Right hindlimb (tissue), 1 donor: ENCODE data around the gene EME1.
A peak's percentile ranks its signal among the peaks of the same experiment; 100 is the strongest.
"Not testable (repeated sequence)": the region's sequence is repeated elsewhere in the genome, so short reads cannot be mapped to it uniquely, and the experiment has no call there.

Source experiments
- DNase-seq: peaks from one replicate; pipeline ENCODE4 v3.0.0-alpha.2; 2018

EME1 gene, protein sequence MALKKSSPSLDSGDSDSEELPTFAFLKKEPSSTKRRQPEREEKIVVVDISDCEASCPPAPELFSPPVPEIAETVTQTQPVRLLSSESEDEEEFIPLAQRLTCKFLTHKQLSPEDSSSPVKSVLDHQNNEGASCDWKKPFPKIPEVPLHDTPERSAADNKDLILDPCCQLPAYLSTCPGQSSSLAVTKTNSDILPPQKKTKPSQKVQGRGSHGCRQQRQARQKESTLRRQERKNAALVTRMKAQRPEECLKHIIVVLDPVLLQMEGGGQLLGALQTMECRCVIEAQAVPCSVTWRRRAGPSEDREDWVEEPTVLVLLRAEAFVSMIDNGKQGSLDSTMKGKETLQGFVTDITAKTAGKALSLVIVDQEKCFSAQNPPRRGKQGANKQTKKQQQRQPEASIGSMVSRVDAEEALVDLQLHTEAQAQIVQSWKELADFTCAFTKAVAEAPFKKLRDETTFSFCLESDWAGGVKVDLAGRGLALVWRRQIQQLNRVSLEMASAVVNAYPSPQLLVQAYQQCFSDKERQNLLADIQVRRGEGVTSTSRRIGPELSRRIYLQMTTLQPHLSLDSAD

DNA sequence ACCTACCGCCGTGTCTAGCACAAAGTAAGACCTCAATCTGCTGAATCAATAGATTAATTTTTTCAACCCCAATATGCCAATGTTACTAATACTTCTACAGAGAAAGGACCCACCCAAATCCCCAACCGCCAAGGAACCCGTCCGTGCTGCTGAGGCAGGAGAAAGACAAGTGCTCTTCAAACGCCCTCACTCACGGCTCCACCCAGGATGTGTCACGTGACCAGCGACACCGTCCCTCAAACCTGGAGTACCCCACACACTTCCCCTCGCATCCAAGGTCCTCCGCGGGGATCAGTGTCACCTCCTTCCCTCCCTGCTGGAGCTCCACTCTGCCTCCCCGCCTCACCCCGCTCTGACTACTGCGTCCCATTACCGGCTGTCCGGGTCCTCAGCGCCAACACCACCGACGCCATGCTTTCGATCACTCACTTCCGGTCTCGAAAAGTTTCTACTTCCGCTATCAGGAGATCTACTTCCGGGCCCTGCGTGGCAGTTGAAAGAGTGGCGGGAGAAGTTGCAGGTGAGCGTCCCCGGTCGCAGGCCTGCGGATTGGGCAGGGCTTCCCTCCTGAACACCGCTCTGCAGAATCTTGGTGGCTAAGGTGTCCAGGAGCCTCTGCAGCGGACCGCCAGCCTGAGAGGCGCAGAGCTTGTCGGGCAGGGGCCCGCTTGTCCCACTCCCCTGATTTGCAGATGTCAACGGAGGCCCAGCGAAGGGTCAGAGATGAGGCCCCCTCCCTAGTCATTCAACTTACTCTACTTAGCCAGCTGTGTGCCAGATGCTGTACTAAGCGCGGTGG, at the start of gene EME1, which contains the start of gene MRPL27:
EME1 (plus strand) TSS at position 472 of the 799 bp plus-strand sequence. CDS start 1,980 bp downstream, outside the sequence.
MRPL27 (minus strand) TSS at position 427 of the 799 bp plus-strand sequence; CDS start at position 413, 14 bp downstream.
- DNase-seq = peak; percentile 93

DNA sequence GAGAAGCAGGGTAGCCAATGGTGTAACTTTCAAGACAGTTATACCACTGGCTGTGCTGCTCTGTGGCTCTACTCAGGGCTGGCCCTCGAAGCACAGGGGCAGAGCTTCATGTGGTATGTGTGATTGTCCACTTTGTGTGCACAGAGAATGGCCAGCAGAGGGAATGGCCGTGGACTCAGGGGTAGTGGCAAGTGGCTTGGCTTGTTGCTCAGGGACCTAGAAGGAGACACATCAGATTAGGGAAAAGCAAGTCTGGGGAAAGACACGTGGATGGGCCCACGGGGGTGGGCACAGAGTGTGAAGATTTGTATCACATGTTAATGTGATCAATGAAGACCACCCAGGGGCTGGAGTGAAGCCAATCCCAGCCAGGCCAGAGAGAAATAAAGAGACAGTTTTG, 47.1 kb upstream of the EME1 start:
- DNase-seq = no peak

DNA sequence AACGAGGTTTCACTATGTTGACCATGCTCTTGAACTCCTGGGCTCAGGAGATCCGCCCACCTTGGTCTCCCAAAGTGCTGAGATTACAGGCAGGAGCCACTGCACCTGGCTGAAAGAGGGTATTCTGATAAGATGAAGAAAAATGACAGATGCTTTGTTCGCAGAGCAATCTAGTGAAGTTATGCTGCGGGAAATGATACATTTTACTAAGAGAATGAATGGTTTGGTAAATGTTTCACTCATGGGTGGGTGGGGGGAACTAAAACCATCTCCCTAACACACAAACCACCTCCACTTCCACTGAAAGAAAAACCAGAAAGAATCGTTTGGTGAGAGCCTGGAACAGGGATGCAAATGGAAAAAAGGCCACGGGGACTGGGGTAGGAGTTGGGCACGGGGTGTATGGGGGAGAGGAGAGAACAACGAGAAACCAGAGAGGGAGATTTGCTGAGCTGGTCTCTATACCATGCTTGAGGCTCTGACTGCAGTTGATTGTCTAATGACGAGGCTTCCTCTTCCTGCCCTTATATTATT, 46.1 kb upstream of the EME1 start:
- no peak for DNase-seq

DNA sequence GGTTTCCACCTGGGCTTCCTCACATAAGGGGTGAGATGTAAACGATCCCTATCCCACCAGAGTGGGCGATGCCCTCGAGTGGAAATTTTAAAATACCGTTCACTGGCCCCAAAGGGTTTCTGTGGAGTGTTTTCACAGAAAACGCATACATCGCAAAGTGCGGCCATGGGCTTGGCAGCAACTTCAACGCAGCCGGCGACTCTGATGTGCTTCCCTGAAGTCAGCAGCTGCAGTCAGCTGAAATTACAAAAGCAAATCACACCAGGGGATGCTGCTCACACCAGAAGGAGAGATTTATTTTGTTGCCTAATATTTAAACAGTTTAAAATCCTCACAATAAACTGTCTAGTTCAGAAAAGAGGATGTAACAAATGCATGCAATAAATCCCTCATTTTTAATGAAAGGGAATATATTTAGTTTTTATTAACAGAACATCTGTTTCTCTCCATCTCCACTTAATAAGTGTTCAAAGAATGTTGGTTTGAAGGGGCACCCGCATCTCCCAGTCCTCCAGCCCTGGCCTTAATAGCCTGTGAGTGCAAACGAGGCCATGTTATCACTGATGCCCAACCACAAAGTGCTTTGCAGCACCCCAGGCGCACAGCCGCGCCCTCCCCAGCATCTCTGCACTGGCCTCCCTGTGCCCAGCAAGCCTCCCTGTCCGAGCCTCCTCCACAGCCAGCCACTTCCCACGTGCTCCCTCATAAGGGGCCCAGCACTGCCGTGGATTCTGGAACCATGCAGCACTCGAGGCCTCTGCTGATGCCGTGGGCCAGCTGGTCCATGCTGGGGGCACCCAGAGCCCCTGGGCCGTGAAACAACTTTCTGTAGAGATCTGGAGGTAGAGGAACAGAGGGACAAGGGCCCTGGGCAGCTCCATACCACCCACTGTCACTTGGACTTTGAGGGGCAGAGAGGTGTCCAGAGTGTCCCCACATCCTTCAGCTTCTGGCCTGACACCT, 44.4 kb upstream of the EME1 start:
- DNase-seq = peak; percentile 58

DNA sequence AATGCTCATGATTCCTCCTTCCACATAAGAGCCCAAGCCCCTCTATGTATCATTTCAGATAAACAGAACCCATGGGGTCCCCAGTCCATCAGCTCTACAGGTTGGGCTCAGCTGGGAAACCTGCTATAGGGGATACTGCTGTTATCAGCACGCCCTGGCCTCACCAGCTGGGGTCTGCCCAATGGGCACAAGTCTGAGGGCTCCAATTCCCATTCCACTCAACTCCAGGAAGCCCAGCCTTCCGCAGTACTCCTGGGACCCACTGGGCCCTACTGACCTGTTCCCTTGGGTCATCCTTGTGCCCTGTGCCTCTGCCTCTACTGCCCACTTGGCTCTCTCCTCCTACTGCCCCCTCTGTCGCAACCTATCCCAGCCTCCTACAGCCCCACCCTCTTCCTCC, 43.3 kb upstream of the EME1 start:
- DNase-seq = no peak

DNA sequence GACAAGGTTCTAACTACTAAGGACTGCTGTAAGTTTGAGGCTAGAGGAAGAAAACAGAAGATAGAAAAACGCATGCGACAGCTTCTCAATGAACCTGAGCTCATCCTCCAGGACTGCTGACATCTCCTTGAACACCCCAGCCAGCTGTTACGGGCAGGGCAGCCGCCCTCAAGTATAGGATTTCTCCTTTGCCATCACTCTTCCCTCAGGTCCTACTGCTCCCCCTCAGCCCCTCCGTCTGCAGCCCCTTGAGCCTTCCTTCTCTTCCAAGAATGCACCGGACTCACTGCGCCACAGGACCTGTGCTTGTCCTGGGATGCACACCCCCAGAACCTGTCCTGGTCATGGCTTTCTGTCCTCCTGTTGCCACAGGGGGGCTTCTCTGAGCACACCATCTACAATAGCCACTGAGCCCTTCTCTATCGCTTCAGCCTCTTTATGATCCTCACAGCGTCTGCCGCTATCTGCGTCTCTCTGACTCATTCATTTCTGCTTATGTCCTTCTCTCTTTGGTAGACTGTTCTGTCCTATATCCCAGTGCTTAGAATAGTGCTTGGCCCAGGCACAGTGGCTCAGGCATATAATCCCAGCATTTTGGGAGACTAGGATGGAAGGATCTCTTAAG, 42.8 kb upstream of the EME1 start:
- no peak for DNase-seq

DNA sequence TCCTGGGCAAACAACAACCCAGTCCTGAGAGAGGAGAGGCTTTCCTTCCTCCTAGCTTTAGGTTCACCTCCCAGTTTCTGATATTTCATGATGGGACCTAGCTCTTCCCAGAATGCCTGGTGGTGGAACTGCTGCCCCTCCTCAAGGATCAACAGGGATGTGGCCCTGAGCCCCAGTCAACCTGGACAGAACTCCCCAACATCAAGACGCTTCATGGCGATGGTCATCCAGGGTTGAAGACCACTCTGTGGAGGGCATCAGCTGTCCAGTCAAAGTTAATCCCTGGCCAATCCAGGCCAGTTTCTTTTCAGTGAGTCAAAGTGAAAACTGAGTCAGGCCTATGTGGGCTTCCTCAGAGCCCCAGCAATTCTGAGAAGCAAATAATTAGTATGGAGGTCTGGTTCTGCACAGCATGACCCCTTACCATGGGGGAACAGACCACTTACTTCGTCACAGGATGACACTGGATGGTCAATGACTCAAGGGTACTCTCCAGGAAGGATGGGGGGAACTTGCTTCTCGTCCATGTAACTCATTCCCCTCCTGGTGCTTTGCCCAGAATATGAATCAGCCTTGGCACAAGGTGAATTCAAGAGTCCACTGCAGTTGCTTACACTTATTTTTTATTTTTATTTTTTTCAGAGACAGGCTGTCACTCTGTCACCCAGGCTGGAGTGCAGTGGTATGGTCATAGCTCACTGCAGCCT, 41.8 kb upstream of the EME1 start:
- no peak for DNase-seq

DNA sequence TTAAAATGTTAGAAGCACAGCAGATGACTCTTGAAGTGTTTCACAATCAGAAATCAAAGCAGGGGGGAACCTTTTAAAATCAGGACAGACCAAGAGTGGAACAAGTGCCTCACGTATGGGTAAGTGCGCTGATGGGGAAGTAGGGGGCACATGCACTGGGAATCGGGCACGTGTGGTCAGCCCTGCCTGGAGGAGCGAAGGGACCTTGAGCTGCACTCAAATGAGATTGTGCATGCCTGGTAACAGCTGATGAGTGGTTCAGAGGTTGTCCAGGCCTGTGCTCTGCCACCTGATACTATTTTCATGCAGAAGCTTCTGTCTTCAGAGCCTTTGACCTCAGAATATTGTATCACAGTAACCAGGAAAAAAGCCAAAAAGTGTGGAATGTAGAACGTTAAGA, 40.8 kb upstream of the EME1 start:
- DNase-seq = no peak

DNA sequence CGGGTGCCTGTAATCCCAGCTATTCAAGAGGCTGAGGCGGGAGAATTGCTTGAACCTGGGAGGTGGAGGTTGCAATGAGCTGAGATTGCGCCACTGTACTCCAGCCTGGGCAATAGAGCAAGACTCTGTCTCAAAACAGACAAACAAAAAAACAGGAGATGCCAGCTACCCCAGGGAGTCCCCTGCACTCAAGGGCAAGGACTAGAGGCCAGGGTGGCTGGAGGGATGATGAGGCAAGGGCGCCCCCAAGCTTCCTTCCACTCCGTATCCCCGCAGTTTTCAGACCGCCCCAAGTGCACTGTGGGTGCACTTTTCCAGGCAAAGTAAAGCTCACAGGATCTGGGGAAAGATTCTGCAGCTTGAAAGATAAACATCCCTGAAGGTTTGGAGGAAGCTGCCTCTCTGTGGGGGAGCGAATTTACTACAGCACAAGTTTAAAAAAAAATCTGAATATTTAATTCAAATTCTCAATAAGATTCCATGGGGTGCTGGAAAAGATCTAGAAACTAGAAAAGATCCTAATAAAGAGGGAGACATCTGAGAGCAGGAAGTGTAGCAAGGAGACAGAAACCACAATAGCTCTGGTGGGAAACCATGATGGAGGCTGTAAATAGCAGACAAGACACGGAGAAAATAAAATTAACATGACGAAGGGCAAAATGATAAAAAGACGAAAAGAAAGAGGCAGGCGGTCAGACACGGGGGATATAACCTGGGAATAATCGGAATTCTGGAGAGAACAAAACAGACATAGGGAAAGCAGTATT, 39.6 kb upstream of the EME1 start:
- not testable (repeated sequence) for DNase-seq

DNA sequence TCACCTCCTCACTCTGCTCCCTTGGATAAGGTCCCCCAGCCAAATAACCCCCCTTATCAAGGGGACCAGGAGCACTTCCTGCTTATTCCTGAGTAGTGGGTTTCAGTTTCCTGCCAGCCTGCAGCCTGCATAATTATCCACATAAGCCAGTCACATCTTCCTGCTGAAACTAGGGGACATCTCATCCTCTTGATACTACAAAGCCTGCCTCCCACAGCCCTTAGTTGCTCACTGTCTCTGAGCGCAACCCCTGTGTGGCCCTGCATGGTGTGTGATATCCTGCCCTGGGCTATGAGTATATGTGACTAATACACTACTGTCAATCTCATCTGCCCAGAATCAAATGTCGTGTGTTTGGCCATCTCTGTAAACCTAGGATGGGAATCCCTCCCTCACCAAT, 35.1 kb upstream of the EME1 start:
- no peak for DNase-seq

DNA sequence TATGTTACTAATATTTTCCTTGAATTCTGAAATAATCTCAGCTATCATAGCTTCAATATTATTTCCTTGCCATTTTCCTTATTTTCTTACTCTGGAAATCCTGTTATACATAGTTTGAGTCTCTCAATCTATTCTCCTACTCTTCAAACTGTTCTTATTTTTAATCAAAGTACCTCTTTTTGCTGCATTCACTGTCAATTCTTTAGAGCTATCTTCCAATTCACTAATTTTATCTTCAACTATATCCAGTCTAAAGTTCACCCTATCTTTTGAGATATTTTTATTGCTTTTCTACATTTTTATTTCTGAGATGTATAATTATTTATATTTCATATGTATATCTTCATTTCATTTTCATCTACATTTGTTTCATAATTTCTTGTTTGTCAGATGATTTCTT, 34.4 kb upstream of the EME1 start:
- DNase-seq = no peak

DNA sequence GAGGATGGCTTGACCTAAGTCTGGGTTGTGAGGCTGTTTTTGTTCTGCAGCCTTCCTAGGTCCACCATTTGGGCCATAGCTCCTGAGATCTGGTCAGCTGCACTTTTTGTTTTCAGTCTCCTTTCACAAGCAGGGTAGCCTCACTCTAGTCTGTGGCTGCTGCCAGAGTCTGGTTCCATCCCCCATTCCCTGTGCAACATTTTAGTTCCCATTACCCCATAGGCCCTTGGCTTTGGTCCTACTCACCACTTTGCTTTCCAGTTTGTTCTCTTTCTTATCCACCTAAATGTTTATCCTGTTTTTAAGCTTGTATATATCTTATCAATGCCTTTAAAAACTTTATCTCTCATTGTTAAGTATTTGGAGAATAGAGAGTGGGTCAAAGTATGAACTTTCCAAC, 33.6 kb upstream of the EME1 start:
- no peak for DNase-seq

DNA sequence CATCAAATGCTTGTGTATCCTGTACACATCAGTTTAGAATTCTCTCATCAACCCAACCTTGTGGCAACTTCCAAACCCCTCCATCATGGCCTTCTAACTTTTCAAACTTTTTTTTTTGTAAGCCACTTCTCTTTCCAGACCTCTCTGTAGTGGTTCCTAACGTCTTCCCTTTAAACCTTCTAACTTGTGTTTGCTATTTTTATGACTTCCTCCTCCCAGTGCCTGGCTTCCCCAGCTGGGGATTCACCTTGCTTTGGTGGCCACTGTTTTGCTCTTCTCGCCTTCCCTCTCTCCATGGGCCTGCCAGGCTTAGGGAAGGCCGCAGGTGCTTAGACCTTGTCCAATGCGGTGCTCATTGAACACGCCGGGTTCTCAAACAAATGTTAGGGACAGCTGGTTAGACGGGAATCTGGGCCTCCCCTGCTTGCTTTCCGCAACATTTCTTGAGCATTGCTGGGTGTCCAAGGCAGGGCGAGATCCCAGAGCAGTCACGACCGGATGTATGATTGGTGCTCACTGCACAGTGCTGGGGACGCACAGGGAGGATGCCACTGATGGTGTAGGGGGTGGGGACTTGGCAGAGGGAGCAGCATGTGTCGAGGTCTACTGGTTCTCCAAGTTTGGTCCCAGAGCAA, 28.2 kb upstream of the EME1 start:
- DNase-seq = no peak

DNA sequence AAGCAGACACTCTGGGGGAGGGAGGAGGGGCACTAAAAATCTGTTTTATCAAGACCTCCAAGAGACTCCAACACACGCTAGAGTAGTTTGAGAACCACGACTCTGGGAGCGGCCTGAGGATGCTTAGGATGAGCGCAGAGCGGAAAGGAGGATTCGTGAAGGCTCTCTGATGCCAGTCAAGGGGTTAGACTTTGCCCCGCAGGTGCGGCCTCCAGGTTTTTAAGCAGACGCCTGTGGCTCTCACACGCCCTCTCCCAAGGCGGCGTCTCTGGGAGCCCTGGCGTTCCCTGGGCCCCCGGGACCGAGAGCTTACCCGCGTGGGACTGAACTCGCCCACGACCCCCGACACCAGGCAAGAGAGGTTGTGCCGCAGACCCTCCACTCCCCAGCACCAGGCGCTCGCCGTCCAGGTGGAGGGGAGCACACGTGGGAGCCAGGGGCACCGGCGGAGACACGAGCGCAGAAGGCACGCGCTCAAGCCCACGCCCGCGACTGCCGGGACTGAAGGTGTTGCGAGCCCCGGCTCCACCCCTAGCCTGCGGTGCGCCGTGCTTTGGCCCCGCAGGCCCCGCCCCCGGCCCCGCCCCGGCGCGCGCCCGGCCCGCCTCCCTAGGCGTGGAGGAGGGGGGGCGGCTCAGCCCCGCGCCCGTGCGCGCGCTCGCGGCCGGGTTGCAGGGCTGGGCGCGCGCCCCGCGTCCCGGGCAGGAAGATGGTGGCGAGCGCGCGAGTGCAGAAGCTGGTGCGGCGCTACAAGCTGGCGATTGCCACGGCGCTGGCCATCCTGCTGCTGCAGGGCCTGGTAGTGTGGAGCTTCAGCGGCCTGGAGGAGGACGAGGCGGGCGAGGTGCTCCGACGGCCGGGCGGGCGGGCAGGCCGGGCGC, 27.4 kb upstream of the EME1 start, which contains the start of gene XYLT2:
XYLT2 (plus strand) TSS at position 695 of the 881 bp plus-strand sequence; CDS start at position 710, 15 bp downstream.
- peak; percentile 87 for DNase-seq

DNA sequence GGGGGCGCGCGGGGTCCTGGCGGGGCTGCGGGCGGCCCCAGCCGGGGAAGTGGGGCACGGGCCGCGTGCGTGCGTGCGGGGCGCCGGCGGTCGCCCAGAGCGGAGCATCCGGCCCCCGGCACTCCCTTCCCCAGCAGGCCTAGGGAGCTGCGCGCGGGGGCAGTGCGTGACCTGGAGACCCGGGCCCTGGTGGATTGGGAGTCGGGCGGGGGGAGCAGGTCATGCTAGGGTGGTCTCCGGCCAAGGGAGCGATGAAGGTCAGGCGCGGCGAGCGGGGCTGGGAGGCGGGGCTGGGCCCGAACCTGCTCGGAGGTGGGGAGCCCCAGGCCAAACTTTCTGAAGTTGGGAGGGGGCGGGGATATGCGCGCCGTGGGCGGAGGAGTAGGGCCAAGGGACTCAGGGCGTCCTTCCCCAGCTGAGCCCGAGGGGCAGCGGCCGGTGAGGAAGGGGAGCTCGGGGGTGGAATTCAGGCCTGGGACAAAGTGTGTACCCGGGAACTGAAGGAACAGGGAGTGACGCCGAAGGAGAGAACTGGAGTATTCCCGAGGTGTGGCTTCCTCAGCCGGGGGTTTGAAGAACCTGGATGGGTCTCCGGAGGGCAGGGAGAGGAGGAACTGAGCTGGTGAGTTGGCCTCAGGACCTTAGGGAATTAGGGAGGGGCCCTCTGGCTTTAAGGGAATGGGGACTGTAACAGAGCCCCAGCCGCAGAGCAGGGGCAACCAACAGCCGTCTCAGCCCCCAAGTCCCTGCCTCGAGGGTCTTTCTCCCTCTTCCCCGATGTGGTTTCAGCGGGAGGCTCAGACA, 26.5 kb upstream of the EME1 start:
- DNase-seq = peak; percentile 61

DNA sequence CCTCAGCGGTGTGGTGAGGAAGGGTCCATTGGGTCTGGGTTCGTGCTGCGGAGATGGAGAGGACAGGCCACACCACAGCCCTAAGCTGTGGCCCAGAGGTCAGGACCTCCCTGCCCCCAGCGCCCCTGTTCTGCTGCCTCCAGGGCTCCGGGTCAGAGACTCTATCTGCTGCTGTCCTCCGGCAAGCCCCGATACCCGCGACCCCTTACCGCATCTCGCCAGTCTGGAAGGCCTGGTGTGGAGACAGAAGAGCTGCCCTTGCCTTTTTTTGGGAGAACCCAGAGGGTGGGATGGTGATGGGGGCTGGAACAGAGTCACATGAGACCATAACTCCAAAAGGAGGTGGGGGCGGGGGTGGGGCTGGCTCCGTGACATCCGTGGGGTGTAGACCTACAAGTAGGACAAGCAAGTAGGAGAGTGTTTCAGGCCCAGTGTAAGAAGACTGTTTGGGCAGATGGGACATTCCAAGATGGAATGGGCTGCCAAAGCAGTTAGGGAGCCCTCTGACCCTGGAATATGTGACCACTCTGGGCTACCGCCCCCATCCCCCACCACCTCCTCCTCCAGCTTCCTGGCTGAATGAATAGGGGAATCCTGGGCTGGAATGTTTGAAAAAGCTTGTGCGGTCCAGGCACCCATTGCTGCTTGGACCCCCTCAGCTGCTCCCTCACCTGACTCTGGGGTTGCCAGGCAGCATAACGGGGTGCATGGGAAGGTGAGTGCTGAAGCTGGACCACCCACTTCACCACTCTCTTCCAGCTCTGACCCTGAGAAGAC, 25.7 kb upstream of the EME1 start:
- peak; percentile 34 for DNase-seq

DNA sequence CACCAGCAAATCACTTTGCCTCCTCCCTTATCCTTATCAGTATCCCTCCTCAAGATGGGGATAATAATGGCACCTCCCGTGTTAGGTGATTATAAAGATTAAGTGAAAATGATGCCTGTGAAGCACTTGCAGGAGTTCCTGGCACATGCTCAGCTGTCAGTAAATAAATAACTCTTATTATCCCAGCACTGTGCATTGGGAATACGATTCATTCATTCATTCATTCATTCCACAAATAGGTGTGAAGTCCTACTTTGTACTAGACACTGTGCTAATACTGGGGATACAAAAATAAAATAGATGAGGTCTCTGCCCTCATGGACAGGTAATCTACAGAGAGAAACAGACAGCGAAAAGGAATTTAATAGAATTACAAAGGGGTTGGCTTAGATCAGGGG, 25.1 kb upstream of the EME1 start:
- no peak for DNase-seq
